NCI-H1105 treated with DMSO at 0.1 percent for 48 hours (cell line): ENCODE results near the gene SMIM5.
A peak's percentile ranks its signal among the peaks of the same experiment; 100 is the strongest.
"Not testable (repeated sequence)": the region's sequence is repeated elsewhere in the genome, so short reads cannot be mapped to it uniquely, and the experiment has no call there.

Source experiments
- DNase-seq: peaks from one replicate; lab custom pipeline; 2025; lab: John Stamatoyannopoulos, UW

The SMIM5 gene

DNA sequence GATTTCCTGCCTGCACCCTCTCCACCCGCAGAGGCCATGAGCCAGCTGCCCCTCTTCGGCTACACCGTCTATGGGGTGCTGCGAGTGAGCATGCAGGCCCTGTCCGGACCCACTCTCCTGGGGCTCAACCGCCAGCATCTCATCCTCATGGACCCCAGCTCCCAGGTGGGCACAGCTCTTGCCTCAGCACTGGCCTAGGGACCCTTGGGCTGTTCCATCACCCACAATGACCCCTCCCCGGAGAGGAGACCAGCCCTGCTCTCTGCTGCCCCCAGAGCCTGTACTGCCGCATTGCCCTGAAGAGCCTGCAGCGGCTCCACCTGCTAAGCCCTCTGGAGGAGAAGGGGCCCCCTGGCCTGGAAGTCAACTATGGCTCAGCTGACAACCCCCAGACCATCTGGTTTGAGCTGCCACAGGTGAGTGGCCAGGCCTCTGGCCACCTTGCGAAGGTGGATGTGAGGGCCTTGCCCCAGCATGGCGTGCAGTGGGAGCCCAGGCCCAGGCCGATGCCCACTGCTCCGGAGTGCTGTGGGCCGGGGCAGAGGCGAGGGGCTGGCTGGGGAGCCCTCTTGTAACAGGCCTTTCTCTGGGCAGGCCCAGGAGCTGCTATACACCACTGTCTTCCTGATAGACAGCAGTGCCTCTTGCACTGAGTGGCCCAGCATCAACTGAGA, 7.3 kb upstream of the SMIM5 start:
- no peak for DNase-seq

DNA sequence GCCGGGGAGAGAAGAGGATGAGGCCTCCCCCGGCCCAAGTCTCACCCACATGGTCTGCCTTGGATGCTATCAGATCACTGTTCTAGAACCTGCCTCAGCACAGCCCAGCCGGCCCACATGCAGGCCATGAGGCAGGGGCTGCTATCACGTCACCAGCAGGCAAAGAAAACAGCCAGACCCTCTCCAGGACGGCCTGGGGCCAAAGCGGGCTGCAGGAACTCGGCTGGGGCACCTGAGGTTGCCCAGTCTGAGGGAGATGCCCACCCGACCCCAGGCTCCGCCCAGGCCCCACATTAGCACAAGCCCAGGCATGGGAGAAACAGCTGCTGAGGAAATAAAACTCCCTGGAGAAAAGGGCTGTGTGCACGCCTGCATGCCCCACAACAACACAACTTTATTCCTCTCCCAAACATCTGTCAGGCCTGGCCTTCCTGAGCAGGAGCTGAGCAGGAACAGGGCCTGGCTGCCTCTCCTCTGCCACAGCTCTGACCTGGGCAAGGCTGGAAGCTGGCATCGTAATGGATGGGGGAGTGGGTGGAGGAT, 6.7 kb upstream of the SMIM5 start:
- DNase-seq, result no peak

DNA sequence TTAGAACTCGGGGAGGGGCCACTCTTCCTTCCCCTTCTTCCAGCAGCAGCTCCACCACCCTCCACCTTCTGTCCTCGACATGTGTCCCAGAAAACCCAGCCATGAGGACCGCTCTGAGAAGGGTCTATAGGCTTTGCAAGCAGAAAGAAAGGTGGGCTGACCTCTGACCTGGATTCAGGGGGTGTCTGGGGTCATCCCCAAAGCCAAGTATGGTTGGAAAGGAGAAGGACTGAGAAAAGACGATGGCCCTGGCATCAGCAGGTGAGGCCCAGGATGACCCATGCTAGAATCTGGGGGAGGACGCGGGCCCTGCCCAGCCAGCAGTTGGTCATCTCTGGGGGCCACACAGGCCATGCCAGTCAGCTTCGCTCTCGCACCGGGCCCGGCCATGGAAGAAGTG, 6.1 kb upstream of the SMIM5 start:
- DNase-seq, result no peak

DNA sequence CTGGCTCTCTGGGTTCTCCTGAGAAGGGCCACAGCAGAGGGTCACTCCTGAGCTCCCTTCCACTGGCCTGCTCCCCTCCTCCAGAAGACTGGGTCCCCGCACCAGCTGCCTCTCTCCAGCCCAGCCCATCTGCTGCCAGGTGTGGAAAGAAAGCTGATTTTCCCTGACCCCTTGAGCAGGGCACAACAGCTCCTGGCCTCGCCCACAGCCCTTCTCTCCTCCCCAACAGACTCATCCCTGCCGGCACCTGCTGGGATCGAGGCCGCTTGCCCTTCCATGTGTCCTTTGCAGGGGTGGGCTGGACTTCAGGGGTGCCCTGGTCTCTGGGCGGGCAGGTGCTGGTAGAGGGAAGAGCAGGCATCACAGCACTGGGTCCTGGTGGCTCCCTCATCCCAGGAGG, 4.8 kb upstream of the SMIM5 start:
- DNase-seq, result no peak

DNA sequence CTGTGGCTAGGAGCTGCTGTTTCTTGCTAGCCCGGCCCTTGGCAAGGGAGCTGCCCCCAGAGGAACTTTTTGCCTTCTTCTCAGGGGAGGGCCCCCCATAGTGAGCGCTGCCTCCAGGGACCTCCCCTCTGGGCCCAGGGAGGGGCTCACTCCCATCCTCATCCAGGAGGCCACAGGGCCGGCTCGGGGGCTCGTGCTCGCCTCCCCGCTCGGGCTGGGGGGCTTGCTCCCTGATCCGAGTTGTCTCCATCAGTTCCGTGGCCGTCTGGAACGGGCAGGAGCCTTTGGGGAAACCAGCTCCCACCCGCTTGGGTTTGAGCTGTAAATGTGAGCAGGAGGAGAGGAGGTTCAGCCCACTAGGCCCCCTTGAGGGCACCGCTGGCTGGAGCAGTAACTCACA, 4.1 kb upstream of the SMIM5 start:
- DNase-seq, result no peak

DNA sequence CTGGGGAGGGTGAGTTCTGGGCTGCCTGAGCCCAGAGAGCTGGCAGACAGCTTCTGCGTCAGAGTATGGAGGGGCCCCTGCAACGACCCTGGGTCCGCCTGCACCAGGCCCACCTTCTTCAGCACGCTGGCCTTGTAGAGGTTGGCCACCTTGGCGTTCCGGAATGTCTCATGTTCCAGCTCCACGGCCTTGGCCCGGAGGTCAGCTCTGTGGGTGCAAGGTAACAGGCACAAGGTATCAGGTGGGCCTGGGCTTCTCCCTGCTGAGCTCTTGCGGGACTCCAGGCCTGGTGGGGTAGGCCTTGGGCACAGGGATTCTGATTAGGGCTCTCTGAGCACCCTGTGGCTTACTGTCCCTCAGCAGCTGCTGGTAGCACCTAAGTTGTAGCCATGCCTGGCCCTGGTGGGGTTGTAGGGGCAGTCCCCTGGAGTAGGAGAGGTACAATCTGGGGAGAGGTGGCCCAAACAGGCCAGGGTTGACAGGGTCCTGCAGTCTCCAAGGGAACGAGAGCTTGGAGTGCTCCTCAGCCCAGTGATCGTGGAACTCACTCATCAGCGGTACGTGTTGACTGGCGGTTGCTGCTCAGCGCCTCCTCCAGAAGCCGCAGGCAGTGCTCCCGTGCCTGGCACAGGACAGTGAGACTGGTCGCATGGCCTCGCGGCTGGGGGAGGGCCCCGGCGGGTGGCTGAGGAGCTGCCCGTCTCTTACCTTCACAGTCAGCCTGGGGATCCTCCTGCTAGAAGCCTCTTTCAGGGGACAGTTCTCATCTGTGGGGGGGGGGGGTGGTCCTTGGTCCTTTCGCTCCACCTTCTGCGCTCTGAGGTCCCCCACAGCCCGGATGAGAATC, 2.9 kb upstream of the SMIM5 start:
- no peak for DNase-seq

DNA sequence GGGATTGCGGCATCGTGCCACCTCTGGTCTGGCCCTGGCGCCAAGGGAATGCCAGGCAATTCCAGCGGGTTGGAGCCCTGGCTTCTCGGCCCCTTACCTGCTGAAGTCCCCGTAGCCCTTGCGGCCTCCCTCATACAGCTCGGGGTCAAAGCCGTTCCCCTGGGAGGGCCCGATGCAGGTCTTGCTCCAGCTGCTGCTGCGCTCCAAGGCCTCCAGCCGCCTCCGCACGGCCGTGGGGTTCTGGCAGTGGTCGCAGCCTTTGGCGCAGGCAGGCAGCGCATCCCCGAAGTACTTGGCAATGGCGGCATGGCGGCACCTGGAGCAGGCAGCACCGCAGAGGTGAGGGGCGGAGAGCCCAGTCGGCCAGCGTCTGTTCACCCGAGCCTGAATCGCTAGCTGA, 1.9 kb upstream of the SMIM5 start:
- no peak for DNase-seq

DNA sequence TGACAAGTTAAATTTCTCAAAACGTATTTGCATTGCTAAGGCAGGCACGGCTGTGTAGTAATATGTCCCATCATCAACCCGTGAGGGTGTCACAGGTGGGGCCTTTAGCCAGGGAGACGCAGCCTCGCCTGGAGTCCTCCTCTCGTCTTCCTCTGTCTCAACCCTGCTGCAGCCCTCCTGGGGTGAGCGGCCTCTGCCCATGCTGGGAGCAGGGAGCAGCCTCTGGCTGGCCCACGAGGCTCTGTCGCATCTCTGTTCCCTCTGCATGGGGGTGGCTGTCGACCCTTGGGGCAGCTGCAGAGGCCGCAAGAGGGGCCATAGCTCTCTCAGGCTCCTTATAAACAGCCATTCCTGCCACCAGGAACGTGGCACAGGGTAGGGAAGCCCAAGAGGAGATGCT, 806 bp upstream of the SMIM5 start:
- no peak for DNase-seq

DNA sequence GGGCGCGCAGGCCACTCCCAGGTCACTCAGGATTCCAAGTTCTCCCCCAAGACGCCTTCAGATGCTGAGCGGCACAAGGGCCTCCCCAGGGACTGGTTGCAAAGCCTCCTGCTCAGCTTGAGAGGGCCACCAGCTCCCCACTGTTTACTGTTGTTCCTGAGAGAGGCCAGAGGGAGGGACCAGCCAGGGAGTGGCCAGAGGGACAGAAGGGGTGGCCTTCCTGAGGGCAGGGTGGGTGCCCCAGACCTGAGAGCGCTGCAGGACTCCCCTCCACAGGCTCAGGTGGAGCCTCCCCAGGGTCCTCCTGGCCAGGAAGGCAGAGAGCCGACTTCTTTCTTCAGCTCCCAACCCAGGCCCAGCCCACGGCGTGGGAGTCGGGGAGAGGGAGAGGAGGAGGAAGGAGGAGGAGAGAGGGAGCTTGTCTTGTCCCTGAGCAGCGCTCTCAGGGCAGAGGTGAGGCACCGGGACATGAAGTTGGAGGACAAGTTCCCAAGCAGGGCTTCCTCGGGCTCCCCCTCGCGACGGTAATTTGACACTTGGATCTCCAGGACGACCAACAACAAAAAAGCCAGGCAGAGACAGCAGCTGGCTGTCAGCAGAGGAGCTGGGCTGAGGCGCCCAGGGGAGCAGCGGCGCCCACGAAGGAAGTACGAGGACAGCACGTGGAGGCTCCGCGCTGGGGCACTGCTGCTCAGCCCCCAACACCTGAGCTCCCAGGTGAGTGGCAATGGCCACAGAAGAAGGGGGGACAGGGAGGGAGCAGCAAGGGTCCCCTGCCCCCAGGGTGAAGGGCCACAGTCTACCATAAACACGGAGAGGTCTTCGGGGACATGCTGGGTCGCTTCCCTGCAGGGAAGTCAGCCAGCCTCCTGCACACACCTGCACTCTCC, 497 bp downstream of the SMIM5 start:
- DNase-seq, result peak; percentile 84

DNA sequence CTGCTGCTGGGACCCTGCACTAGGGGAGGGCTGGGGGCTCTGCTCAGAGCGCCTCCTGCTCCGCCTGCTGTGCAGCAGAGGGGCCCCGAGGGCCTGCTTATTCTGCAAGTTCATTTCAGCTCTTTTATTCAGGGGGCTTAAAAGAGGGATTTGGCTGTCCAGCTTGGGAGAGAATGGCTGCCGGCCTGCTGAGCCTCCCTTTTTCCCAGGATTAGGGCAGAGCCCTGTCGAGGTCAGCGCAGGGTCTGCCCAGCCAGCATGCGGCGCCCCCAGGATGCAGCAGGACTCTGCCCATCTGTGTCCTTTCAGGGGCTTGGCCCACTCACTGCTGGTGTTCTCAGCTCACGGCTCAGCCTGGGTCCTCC, 1.1 kb downstream of the SMIM5 start:
- no peak for DNase-seq

DNA sequence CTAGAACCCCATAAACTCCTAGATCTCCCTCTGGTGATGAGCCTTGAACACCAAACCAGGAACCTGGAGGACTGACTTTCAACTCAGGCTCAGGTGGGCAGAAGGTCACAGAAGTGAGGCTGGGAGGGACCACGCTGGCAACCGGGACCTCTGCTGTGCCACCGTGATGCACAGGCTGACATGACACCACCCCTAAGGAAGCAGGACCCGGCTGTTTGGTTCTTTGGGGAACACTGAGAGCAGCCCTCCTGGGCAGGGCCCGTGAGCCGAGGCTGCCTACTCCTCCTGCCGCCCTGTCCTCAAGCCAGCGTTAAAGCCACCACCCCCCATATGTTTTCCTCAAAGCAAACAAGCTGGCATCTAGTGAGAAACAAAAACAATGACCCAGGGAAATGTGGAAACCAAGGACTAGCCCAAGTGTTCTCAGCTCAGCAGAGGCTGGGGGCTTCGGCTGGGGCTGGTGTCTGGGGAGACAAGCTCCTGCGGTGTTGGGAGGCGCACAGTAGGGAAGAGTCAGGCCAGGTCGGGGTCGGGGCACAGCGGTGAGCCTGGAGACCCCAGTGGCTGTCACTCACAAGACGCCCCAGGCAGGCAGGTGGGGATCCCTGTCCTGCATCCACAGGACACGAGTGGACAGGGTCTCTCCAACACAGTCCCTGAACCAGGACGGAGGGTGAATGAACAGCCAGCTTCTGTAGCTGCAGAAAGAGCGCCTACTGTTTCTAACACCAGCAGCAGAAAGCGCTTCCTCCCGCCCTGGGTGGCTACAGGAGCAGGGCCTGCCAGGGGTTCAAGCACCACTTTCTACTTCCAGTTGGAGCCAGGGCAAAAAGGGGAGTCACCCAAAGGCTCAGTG, 1.7 kb downstream of the SMIM5 start:
- no peak for DNase-seq

DNA sequence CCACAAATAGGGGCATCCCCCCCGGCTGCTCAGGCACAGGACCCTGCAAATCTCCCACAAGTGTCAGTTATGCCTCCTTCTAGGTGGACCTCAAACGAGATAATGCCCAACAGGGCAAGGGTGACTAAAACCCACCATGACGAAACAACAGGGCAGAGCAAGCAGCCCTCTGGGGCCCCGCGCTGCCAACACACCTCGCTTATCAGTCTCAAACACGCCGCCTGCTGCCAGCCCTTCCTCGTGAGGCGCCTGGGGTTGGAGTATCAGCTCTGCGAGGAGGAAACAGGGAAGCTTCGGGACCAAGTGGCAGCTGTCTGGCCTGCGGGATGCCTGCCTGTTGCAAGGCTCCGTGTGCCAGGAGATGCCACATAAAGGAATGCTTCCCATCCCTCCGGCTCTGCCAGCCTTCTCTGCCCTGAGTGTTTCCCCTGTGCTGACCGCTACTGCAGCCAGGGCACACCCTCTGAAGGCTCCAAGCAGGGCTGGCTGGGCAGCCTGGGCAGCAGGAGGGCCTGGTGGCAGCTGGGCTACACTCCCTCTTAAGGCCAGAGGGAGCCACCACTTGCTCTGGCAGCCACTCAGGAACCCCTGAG, 2.5 kb downstream of the SMIM5 start:
- DNase-seq, result no peak

DNA sequence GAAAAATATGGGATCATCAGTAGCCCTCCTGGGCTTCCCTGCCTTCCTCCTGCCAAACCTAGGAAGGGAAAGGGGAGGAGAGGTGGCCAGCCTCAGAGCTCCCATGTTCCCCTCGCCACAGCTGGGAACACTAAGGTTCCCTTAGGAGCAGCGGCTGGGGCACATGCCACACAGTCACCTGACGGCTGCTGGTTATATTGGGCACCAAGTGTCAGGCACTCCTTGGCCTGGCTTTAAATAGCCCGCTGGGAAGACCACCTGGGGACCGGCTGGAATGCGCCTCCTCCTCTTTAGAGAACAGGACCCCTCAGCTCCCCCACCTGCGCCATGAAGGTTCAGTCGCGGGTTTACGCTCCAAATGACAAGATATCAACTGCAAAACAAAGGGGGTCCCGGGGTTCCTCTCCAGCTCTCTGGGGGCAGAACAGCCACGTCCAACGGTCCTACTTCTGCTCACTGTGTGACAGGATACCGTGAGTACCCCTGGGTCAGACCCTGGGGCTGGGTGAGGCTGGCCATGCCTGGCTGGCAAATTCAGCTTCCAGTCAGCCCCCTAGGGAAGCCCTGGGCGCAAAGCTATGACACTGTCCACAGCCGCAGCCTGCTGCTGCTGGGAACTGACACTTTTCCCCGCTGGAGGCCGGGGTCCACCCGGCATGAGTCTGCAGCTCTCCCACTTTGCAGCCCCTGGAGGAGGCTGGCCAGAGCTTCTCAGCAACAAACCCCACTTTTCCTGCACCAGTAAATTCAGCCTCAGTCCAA, 3.3 kb downstream of the SMIM5 start:
- DNase-seq, result no peak

DNA sequence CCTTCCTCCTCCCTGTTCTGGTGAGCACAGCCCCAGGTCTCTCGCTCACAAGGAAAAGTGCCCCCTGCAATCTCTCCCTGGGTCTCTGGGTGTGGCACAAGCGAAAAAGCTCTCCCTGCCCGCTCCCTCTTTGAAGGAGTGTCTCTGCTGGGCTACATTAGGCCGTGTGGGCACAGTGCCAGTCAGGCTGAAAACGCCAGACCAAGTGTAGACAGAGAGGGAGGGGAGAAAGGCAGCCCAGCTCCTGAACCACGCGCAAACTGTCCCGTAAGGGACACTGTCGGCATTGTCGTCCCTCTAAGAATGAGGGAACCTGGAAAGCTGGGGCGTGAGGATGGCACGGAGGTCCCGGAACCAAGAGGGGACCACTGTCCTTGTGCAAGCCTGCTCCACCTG, 3.9 kb downstream of the SMIM5 start:
- no peak for DNase-seq

DNA sequence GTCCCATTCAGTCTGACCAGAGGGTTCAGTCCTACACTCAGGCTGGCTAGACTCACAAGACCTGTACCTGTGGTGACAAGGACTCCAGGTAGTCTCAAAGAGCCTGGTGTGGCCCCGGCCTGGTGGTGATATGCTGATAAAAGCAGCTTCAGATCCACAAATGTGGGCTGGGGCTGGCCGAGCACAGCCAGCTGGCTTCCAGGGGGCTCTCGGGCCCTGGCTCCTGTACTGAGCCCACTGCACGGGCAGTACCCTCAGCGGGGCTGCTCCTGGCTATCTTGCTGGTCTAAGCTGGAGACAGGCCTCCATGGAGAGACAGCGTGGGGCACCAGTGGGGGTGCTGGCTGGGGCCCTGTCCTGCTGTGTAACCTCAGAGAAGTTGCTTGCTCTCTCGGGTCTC, 4.3 kb downstream of the SMIM5 start:
- DNase-seq, result no peak

DNA sequence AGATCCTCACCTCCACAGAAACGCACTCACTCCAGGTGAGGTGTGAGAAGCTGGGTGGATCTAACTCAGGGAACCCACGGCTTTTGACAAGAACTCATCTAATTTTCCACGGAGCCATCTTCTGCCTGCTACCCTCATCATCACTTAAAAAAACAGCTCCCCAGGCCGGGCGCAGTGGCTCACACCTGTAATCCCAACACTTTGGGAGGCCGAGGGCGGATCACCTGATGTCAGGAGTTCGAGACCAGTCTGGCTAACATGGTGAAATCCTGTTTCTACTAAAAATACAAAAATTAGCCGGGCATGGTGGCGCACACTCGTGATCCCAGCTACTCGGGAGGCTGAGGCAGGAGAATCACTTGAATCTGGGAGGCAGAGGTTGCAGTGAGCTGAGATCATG, 4.8 kb downstream of the SMIM5 start:
- not testable (repeated sequence) for DNase-seq

DNA sequence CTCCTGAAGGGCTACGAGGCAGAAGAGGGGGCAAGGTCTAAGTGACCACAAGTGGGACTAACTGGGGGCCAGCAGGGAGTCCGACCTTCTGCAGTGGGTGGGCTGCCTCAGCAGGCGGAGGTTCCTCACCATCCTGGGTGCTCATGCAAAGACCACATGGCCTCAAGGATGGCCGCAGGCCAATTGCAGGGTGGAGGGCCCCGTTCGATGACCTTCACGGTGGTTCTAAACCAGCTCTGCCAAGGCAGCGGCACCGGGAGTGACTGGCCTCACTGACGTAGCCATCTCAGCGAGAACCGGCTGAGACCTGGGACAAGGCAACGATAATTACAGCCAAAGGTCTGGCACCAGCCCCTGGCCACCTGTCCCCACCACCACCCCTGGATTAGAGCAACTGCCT, 5.7 kb downstream of the SMIM5 start:
- DNase-seq, result no peak

DNA sequence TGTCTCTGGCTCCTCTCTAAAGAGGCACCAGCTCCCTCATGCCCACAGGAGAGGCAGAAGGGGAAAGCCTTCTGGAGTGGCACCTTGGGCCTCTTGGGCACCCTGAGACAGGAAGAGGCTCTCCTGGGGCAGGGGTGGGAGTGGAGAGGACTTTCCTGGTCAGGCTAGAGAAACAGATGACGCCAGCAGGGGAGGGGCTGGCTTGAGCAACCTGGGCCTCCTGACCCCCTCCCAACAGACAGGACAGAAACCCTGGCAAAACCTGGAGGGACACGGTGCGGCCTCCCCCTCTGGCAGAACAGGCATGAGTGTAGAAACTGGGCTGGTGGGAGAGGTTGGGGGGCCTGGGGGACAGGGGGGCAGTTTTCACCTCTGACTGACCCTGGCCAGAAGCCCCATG, 6.1 kb downstream of the SMIM5 start:
- no peak for DNase-seq

DNA sequence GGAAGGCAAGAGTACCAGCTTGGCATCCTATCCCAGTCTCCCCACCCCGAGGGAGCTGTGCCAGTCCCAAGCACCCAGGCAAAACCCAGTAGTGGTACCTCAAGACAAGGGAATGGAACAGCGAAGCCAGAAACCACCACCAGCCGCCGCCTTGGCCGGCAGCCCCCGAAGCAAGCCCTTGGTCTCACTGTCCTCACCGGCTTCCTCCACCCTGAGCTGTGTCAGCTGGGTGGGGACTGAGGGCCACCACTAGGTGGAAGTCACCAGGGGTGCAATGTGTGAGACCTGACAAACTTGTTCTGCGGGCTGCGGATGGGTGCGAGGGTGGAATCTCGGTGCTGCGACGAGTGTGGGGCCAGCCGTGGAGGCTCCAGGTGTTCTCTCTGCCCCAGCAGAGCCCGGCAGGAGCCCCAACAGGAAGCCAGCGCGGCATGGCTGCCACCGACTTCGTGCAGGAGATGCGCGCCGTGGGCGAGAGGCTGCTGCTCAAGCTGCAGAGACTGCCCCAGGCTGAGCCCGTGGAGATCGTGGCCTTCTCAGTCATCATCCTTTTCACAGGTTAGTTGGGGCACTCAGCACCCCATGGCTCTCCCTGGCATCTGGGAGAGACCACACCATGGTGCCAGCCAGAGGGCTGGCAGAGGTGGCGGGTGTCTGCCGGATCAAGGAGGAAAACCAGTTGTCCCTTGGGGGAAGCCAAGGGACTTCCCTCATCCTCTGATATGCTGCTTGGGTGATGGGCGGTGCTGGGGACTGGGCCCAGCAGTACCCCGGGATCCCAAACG, 6.7 kb downstream of the SMIM5 start:
- DNase-seq, result no peak
